Fibroblast of skin of left quadriceps (primary cell): ENCODE results near the gene CCDC8.
A peak's percentile ranks its signal among the peaks of the same experiment; 100 is the strongest.
"Not testable (repeated sequence)": the region's sequence is repeated elsewhere in the genome, so short reads cannot be mapped to it uniquely, and the experiment has no call there.

Experiments
- DNase-seq, 2 experiments: peaks; one replicate each; pipeline ENCODE4 v3.0.0-alpha.2; 2013; ENCODE audit warnings: low read depth in 2 of 2

The CCDC8 gene

GRCh38 chr19:46383171-46383815 is 30.1 kb downstream of the CCDC8 start:
- DNase-seq = no peak

- no peak for DNase-seq
These were observed 31.5 kb downstream of the CCDC8 start for GRCh38 chr19:46381756-46382345.

- DNase-seq = no peak
These were observed 32.0 kb downstream of the CCDC8 start for GRCh38 chr19:46381346-46381745.

- DNase-seq = no peak
These were observed 32.7 kb downstream of the CCDC8 start for GRCh38 chr19:46380690-46381089.

GRCh38 chr19:46378268-46378667 is 35.1 kb downstream of the CCDC8 start:
- peak; percentile 93 to 94 for DNase-seq

- no peak for DNase-seq
These were observed 36.9 kb downstream of the CCDC8 start for GRCh38 chr19:46376241-46377153.

- not testable (repeated sequence) for DNase-seq
These were observed 37.8 kb downstream of the CCDC8 start for GRCh38 chr19:46375476-46376067.

GRCh38 chr19:46374536-46375475 is 38.6 kb downstream of the CCDC8 start:
- DNase-seq = no peak

- peak in 1 of 2 experiments; percentile 31 for DNase-seq
These were observed 39.6 kb downstream of the CCDC8 start for GRCh38 chr19:46373491-46374359.

- DNase-seq = no peak
These were observed 40.4 kb downstream of the CCDC8 start for GRCh38 chr19:46372901-46373490.

GRCh38 chr19:46371371-46371901 is 41.9 kb downstream of the CCDC8 start:
- DNase-seq = no peak

GRCh38 chr19:46369817-46370216 is 43.5 kb downstream of the CCDC8 start:
- DNase-seq = no peak

- no peak for DNase-seq
These were observed 45.2 kb downstream of the CCDC8 start for GRCh38 chr19:46368116-46368515.

GRCh38 chr19:46367426-46367825 is 45.9 kb downstream of the CCDC8 start:
- DNase-seq = no peak

- no peak for DNase-seq
These were observed 46.6 kb downstream of the CCDC8 start for GRCh38 chr19:46366620-46367292.

- no peak for DNase-seq
These were observed 47.8 kb downstream of the CCDC8 start for GRCh38 chr19:46365561-46365960.

- DNase-seq = no peak
These were observed 49.0 kb downstream of the CCDC8 start for GRCh38 chr19:46364359-46364758.

- DNase-seq = no peak
These were observed 51.4 kb downstream of the CCDC8 start for GRCh38 chr19:46361915-46362314.
